SK-N-SH treated with all-trans-retinoic acid at 6 μM for 48 hours (cell line): ENCODE results near the gene SEC14L5.

Source experiments
- ATAC-seq: fragments of 200-7000 bp; cut with Tn5 transposase; 3 replicates; pipeline ENCODE4 v1.9.1; 2020; ENCODE audit warnings: mild to moderate bottlenecking, moderate library complexity
- ARNTL ChIP-seq: fragments of 450-650 bp; formaldehyde crosslinking; IDR thresholded peaks from 2 replicates; pipeline ENCODE4 v1.5.0; 2020; ENCODE audit warnings: low read depth, mild to moderate bottlenecking, moderate library complexity, borderline replicate concordance
- BACH2 ChIP-seq: fragments of 250-450 bp; sonication (Bioruptor Pico); IDR thresholded peaks from 2 replicates; pipeline ENCODE4 v1.9.0; 2021; ENCODE audit warnings: mild to moderate bottlenecking, borderline replicate concordance
- CREB5 ChIP-seq: fragments of 250-450 bp; sonication (Bioruptor Pico); IDR thresholded peaks from 2 replicates; pipeline ENCODE4 v1.5.1; 2020; ENCODE audit warnings: low read depth, mild to moderate bottlenecking, moderate library complexity
- CSDC2 ChIP-seq: fragments of 250-450 bp; sonication (Bioruptor Pico); IDR thresholded peaks from 2 replicates; pipeline ENCODE4 v1.5.0; 2020; ENCODE audit warnings: mild to moderate bottlenecking, moderate library complexity
- CSRNP3 ChIP-seq: fragments of 250-450 bp; sonication (Bioruptor Pico); IDR thresholded peaks from 2 replicates; pipeline ENCODE4 v1.5.1; 2021; ENCODE audit warnings: mild to moderate bottlenecking, moderate library complexity
- ESRRG ChIP-seq: fragments of 250-450 bp; sonication (Bioruptor Pico); IDR thresholded peaks from 2 replicates; pipeline ENCODE4 v1.6.1; 2021; ENCODE audit warnings: mild to moderate bottlenecking
- GLIS3 ChIP-seq: fragments of 250-450 bp; sonication (Bioruptor Pico); IDR thresholded peaks from 2 replicates; pipeline ENCODE4 v1.5.0; 2020; ENCODE audit warnings: mild to moderate bottlenecking, moderate library complexity
- ISL1 ChIP-seq: fragments of 250-450 bp; sonication (Bioruptor Pico); IDR thresholded peaks from 2 replicates; pipeline ENCODE4 v2.1.2; 2022; ENCODE audit warnings: mild to moderate bottlenecking, moderate library complexity
- OSR1 ChIP-seq: fragments of 250-450 bp; sonication (Bioruptor Pico); IDR thresholded peaks from 2 replicates; pipeline ENCODE4 v1.8.0; 2022; ENCODE audit warnings: moderate library complexity, mild to moderate bottlenecking, inconsistent platforms
- PATZ1 ChIP-seq: fragments of 250-450 bp; sonication (Bioruptor Pico); IDR thresholded peaks from 2 replicates; pipeline ENCODE4 v1.8.0; 2020; ENCODE audit warnings: mild to moderate bottlenecking, moderate library complexity, borderline replicate concordance
- POU6F1 ChIP-seq: fragments of 250-450 bp; sonication (Bioruptor Pico); IDR thresholded peaks from 2 replicates; pipeline ENCODE4 v1.8.0; 2021; ENCODE audit warnings: low read depth, mild to moderate bottlenecking, moderate library complexity, borderline replicate concordance
- PPARA ChIP-seq: fragments of 250-450 bp; sonication (Bioruptor Pico); IDR thresholded peaks from 2 replicates; pipeline ENCODE4 v1.5.0; 2020; ENCODE audit warnings: mild to moderate bottlenecking, borderline replicate concordance
- RARB ChIP-seq: fragments of 250-450 bp; sonication (Bioruptor Pico); IDR thresholded peaks from 2 replicates; pipeline ENCODE4 v1.8.0; 2021; ENCODE audit warnings: mild to moderate bottlenecking, moderate library complexity
- SNAI2 ChIP-seq: fragments of 250-450 bp; sonication (Bioruptor Pico); IDR thresholded peaks from 2 replicates; pipeline ENCODE4 v1.5.0; 2020; ENCODE audit warnings: mild to moderate bottlenecking, moderate library complexity
- TCF4 ChIP-seq: fragments of 250-450 bp; sonication (Bioruptor Pico); IDR thresholded peaks from 2 replicates; pipeline ENCODE4 v1.8.0; 2021; ENCODE audit warnings: mild to moderate bottlenecking, moderate library complexity, borderline replicate concordance
- TOX ChIP-seq: fragments of 250-450 bp; sonication (Bioruptor Pico); IDR thresholded peaks from 2 replicates; pipeline ENCODE4 v1.8.0; 2021; ENCODE audit warnings: mild to moderate bottlenecking, moderate library complexity, borderline replicate concordance
- TSHZ2 ChIP-seq: fragments of 250-450 bp; sonication (Bioruptor Pico); IDR thresholded peaks from 2 replicates; pipeline ENCODE4 v1.5.0; 2020; ENCODE audit warnings: mild to moderate bottlenecking, moderate library complexity
- ZC3H10 ChIP-seq: fragments of 250-450 bp; sonication (Bioruptor Pico); IDR thresholded peaks from 2 replicates; pipeline ENCODE4 v1.5.1; 2021; ENCODE audit warnings: mild to moderate bottlenecking, moderate library complexity
- ZFP3 ChIP-seq: fragments of 250-450 bp; sonication (Bioruptor Pico); IDR thresholded peaks from 2 replicates; pipeline ENCODE4 v1.5.0; 2020; ENCODE audit warnings: mild to moderate bottlenecking, moderate library complexity
- ZFP30 ChIP-seq: fragments of 450-650 bp; formaldehyde crosslinking; IDR thresholded peaks from 2 replicates; pipeline ENCODE4 v1.5.0; 2022; ENCODE audit warnings: mild to moderate bottlenecking, moderate library complexity
- ZNF565 ChIP-seq: fragments of 450-650 bp; formaldehyde crosslinking; conservative IDR thresholded peaks from 2 replicates; pipeline ENCODE4 v1.5.0; 2020; ENCODE audit warnings: low read depth, mild to moderate bottlenecking, moderate library complexity
- ZNF70 ChIP-seq: fragments of 450-650 bp; formaldehyde crosslinking; IDR thresholded peaks from 2 replicates; pipeline ENCODE4 v1.5.0; 2020; ENCODE audit warnings: mild to moderate bottlenecking, moderate library complexity
- ZNF8 ChIP-seq: fragments of 450-650 bp; formaldehyde crosslinking; IDR thresholded peaks from 2 replicates; pipeline ENCODE4 v1.5.0; 2020; ENCODE audit warnings: mild to moderate bottlenecking, moderate library complexity

SEC14L5 gene

GRCh38 chr16:4954714-4955113 lies 3.4 kb upstream of the SEC14L5 start:
- TF ChIP-seq CREB5 (CRISPR knock-in tag) = no peak
- no peak for TF ChIP-seq BACH2 (CRISPR knock-in tag)
- no peak for TF ChIP-seq RARB
- no peak for TF ChIP-seq ZNF8
- TF ChIP-seq GLIS3 (CRISPR knock-in tag) = no peak
- TF ChIP-seq ZC3H10 = no peak
- TF ChIP-seq PPARA (CRISPR knock-in tag) = no peak
- TF ChIP-seq ISL1 = no peak
- TF ChIP-seq ZNF565 = no peak
- no peak for TF ChIP-seq CSRNP3 (CRISPR knock-in tag)
- no peak for TF ChIP-seq PATZ1 (CRISPR knock-in tag)
- TF ChIP-seq ZFP3 (CRISPR knock-in tag) = no peak
- no peak for TF ChIP-seq TCF4
- TF ChIP-seq OSR1 = no peak
- TF ChIP-seq ESRRG (CRISPR knock-in tag) = no peak
- TF ChIP-seq ARNTL (CRISPR knock-in tag) = no peak
- TF ChIP-seq CSDC2 = no peak
- no peak for TF ChIP-seq POU6F1 (CRISPR knock-in tag)
- TF ChIP-seq ZFP30 (CRISPR knock-in tag) = no peak
- no peak for ATAC-seq

- ATAC-seq = no peak
- TF ChIP-seq CSRNP3 (CRISPR knock-in tag) (no peak), PPARA (CRISPR knock-in tag) (no peak), RARB (no peak), BACH2 (CRISPR knock-in tag) (no peak), PATZ1 (CRISPR knock-in tag) (no peak), ZC3H10 (no peak), CSDC2 (no peak), OSR1 (no peak), ZFP3 (CRISPR knock-in tag) (no peak), ZNF8 (no peak), TOX (CRISPR knock-in tag) (no peak), SNAI2 (CRISPR knock-in tag) (no peak), CREB5 (CRISPR knock-in tag) (no peak), TSHZ2 (CRISPR knock-in tag) (no peak), ISL1 (no peak), ESRRG (CRISPR knock-in tag) (no peak), ZNF70 (CRISPR knock-in tag) (no peak)
These were observed 760 bp upstream of the SEC14L5 start for GRCh38 chr16:4957420-4957719.
